Measurements from ENCODE around the gene PLP1. TPM values are rescaled to one million over a fixed set of nuclear protein-coding genes. Genes with fewer than 3 reads are reported as not detected.

The PLP1 gene
- total and polyA plus RNA-seq, 9 of the 15 experiments (the other 6 are each of a cell fraction or from before 2014, with no cell fraction given) = not detected

GRCh38 chrX:103758555-103758954 lies 18.1 kb upstream of the PLP1 start:
- H3K9me3 ChIP-seq (replicated peaks; ENCODE audit: control insufficient read depth, insufficient read depth, low read depth, low read length) = no peaks in the 10 kb centered on the region
- H3K79me2 ChIP-seq (ENCODE audit: control insufficient read depth, insufficient read depth, low read length) = no peaks in the 10 kb centered on the region
- intact Hi-C loops (cut with micrococcal nuclease) (no loop called here), in situ Hi-C loops (cut with MboI) (no loop called here)
- no peak overlapping the region for H2AFZ ChIP-seq (ENCODE audit: low read depth, low read length)
- CTCF ChIA-PET (ENCODE audit: low intra/inter-chr PET ratio) = no interaction called here
- no peak overlapping the region for H3K4me3 ChIP-seq
- POLR2A ChIA-PET = no interaction called here
- 7% methylated on average over 1 of the region's 1 CpG for WGBS (ENCODE audit: insufficient coverage, low coverage, missing lambda C conversion rate)
- H3K27ac ChIP-seq (ENCODE audit: extremely low read depth, low read depth, low read length) = no peak overlapping the region
- H3K9ac ChIP-seq (ENCODE audit: insufficient read depth in 1 of 2, low read depth in 2 of 2, low read length in 2 of 2) = no peak overlapping the region
- no peak for DNase-seq (ENCODE audit: extremely low read depth in 1 of 4, low spot score in 3 of 4)
- no peak for ATAC-seq
- TF ChIP-seq DEAF1 (CRISPR knock-in tag; IDR thresholded peaks at IDR 0.05) (no peak), SRSF9 (IDR thresholded peaks at IDR 0.05; ENCODE audit: borderline replicate concordance, low read depth, low read length) (no peak), NFE2 (IDR thresholded peaks at IDR 0.05; ENCODE audit: low read depth) (no peak), ZNF143 (CRISPR knock-in tag; IDR thresholded peaks at IDR 0.05) (no peak), E2F5 (CRISPR knock-in tag; IDR thresholded peaks at IDR 0.05) (no peak), KHSRP (IDR thresholded peaks at IDR 0.05) (no peak), SIN3A (IDR thresholded peaks at IDR 0.05; ENCODE audit: borderline replicate concordance in 2 of 2, control insufficient read depth in 1 of 2, low read depth in 2 of 2, low read length in 2 of 2) (no peak), TAL1 (IDR thresholded peaks at IDR 0.05) (no peak), TSHZ1 (CRISPR knock-in tag; IDR thresholded peaks at IDR 0.05) (no peak), MTA2 (IDR thresholded peaks at IDR 0.05; ENCODE audit: low read depth) (no peak), CBX8 (IDR thresholded peaks at IDR 0.05; ENCODE audit: borderline replicate concordance, extremely low read depth, low read depth, low read length, poor library complexity, severe bottlenecking) (no peak), ATF1 (CRISPR knock-in tag; IDR thresholded peaks at IDR 0.05) (no peak), ATF1 (tag; IDR thresholded peaks at IDR 0.05) (no peak), SAFB2 (IDR thresholded peaks at IDR 0.05; ENCODE audit: borderline replicate concordance, low read depth, low read length, severe bottlenecking) (no peak), ZFP36 (IDR thresholded peaks at IDR 0.05; ENCODE audit: low read depth, low read length, partially characterized antibody) (no peak)
- TF ChIP-seq, protein P1, sequence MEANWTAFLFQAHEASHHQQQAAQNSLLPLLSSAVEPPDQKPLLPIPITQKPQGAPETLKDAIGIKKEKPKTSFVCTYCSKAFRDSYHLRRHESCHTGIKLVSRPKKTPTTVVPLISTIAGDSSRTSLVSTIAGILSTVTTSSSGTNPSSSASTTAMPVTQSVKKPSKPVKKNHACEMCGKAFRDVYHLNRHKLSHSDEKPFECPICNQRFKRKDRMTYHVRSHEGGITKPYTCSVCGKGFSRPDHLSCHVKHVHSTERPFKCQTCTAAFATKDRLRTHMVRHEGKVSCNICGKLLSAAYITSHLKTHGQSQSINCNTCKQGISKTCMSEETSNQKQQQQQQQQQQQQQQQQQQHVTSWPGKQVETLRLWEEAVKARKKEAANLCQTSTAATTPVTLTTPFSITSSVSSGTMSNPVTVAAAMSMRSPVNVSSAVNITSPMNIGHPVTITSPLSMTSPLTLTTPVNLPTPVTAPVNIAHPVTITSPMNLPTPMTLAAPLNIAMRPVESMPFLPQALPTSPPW (CRISPR knock-in tag; IDR thresholded peaks at IDR 0.05) = no peak
- H3K36me3 ChIP-seq (ENCODE audit: control insufficient read depth, insufficient read depth, low read length) = no peaks in the 10 kb centered on the region
- H3K9me1 ChIP-seq (ENCODE audit: control insufficient read depth, insufficient read depth, low read length) = no peaks in the 10 kb centered on the region
- no TSS peak for BruUV-seq (replicated peaks)
- H3K27me3 ChIP-seq (ENCODE audit: control insufficient read depth in 2 of 2, insufficient read depth in 2 of 2, low read length in 2 of 2) = no peaks in the 10 kb centered on the region; a peak in 1 of 5 replicates
- no peaks in the 10 kb centered on the region for H4K20me1 ChIP-seq (replicated peaks; ENCODE audit: control insufficient read depth, insufficient read depth, low read length)
- no peaks in the 10 kb centered on the region for H3K4me1 ChIP-seq (replicated peaks in 1 of 2; ENCODE audit: control insufficient read depth in 2 of 2, insufficient read depth in 2 of 2, low read length in 2 of 2)
- no peak for FAIRE-seq
- no peak overlapping the region for H3K4me2 ChIP-seq (ENCODE audit: insufficient read depth, low read length)
